WTC11 (cell line): ENCODE results near the gene STIM2.

Source experiments
- CBFB ChIP-seq: sonication (generic); formaldehyde crosslinking; IDR thresholded peaks from 2 replicates; pipeline ENCODE4 v1.8.1; 2022; ENCODE audit warnings: mild to moderate bottlenecking, low read depth, missing genetic modification reagents
- NR3C1 ChIP-seq: sonication (generic); formaldehyde crosslinking; conservative IDR thresholded peaks from 2 replicates; pipeline ENCODE4 v1.8.1; 2023; ENCODE audit warnings: low read depth, mild to moderate bottlenecking, missing genetic modification reagents
- PREB ChIP-seq: sonication (generic); formaldehyde crosslinking; IDR thresholded peaks from 2 replicates; pipeline ENCODE4 v1.8.1; 2022; ENCODE audit warnings: mild to moderate bottlenecking, missing genetic modification reagents, moderate library complexity, borderline replicate concordance
- SP1 ChIP-seq: sonication (generic); formaldehyde crosslinking; conservative IDR thresholded peaks from 2 replicates; pipeline ENCODE4 v1.8.1; 2022; ENCODE audit warnings: missing genetic modification reagents
- ZNF416 ChIP-seq: fragments of 250-450 bp; sonication (Bioruptor Pico); IDR thresholded peaks from 2 replicates; pipeline ENCODE4 v1.9.0; 2021; ENCODE audit warnings: mild to moderate bottlenecking, inconsistent platforms
- ZNF671 ChIP-seq: fragments of 250-450 bp; sonication (Bioruptor Pico); IDR thresholded peaks from 2 replicates; pipeline ENCODE4 v1.8.0; 2021; ENCODE audit warnings: mild to moderate bottlenecking
- TF ChIP-seq, protein P1 (sequence below): fragments of 200-600 bp; IDR thresholded peaks from 2 replicates; pipeline ENCODE4 v1.8.0; 2022; ENCODE audit warnings: antibody characterized with exemption
- TF ChIP-seq, protein P2 (sequence below): sonication (generic); formaldehyde crosslinking; conservative IDR thresholded peaks from 2 replicates; pipeline ENCODE4 v1.8.1; 2023; ENCODE audit warnings: mild to moderate bottlenecking, low read depth, missing genetic modification reagents, moderate library complexity

GRCh38 chr4:26830033-26830432, 30.6 kb upstream of the STIM2 start:
- TF ChIP-seq, protein P1, sequence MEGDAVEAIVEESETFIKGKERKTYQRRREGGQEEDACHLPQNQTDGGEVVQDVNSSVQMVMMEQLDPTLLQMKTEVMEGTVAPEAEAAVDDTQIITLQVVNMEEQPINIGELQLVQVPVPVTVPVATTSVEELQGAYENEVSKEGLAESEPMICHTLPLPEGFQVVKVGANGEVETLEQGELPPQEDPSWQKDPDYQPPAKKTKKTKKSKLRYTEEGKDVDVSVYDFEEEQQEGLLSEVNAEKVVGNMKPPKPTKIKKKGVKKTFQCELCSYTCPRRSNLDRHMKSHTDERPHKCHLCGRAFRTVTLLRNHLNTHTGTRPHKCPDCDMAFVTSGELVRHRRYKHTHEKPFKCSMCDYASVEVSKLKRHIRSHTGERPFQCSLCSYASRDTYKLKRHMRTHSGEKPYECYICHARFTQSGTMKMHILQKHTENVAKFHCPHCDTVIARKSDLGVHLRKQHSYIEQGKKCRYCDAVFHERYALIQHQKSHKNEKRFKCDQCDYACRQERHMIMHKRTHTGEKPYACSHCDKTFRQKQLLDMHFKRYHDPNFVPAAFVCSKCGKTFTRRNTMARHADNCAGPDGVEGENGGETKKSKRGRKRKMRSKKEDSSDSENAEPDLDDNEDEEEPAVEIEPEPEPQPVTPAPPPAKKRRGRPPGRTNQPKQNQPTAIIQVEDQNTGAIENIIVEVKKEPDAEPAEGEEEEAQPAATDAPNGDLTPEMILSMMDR: no peak
- TF ChIP-seq SP1 (CRISPR knock-in tag): no peak
- TF ChIP-seq CBFB: no peak
- no peak for TF ChIP-seq ZNF416 (CRISPR knock-in tag)
- TF ChIP-seq ZNF671 (CRISPR knock-in tag): no peak
- TF ChIP-seq NR3C1 (CRISPR knock-in tag): no peak
- no peak for TF ChIP-seq PREB (CRISPR knock-in tag)
- TF ChIP-seq, protein P2, sequence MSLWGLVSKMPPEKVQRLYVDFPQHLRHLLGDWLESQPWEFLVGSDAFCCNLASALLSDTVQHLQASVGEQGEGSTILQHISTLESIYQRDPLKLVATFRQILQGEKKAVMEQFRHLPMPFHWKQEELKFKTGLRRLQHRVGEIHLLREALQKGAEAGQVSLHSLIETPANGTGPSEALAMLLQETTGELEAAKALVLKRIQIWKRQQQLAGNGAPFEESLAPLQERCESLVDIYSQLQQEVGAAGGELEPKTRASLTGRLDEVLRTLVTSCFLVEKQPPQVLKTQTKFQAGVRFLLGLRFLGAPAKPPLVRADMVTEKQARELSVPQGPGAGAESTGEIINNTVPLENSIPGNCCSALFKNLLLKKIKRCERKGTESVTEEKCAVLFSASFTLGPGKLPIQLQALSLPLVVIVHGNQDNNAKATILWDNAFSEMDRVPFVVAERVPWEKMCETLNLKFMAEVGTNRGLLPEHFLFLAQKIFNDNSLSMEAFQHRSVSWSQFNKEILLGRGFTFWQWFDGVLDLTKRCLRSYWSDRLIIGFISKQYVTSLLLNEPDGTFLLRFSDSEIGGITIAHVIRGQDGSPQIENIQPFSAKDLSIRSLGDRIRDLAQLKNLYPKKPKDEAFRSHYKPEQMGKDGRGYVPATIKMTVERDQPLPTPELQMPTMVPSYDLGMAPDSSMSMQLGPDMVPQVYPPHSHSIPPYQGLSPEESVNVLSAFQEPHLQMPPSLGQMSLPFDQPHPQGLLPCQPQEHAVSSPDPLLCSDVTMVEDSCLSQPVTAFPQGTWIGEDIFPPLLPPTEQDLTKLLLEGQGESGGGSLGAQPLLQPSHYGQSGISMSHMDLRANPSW: no peak
